GM23338 (cell line): ENCODE data around the gene EGFR. TPM values are rescaled to one million over a fixed set of nuclear protein-coding genes. Genes with fewer than 3 reads are reported as not detected.

Source experiments
- ATAC-seq: fragments of 200-7000 bp; cut with Tn5 transposase; 3 replicates; pipeline ENCODE4 v1.9.1; 2020
- DNase-seq: peaks from one replicate; pipeline ENCODE4 v3.0.0-alpha.2; 2015; ENCODE audit warnings: low spot score
- H2AFZ ChIP-seq: fragments of 200-600 bp; sonication (generic); 2 replicates; pipeline ENCODE4 v1.8.0; 2016; ENCODE audit warnings: antibody characterized with exemption, mild to moderate bottlenecking, moderate library complexity
- H3F3A ChIP-seq: fragments of 200-600 bp; sonication (generic); replicated peaks from 2 replicates; pipeline ENCODE4 v1.8.0; 2017; ENCODE audit warnings: antibody characterized with exemption, mixed run types, low read depth
- H3K27ac ChIP-seq: fragments of 200-600 bp; sonication (generic); 2 replicates; pipeline ENCODE4 v1.6.1; 2016; ENCODE audit warnings: low read depth
- H3K27me3 ChIP-seq: fragments of 200-600 bp; sonication (generic); 2 replicates; pipeline ENCODE4 v1.8.0; 2016; ENCODE audit warnings: mild to moderate bottlenecking, mixed run types, moderate library complexity; ENCODE audit not compliant: insufficient read depth
- H3K36me3 ChIP-seq: fragments of 200-600 bp; sonication (generic); 2 replicates; pipeline ENCODE4 v1.8.0; 2016; ENCODE audit warnings: mild to moderate bottlenecking; ENCODE audit not compliant: insufficient read depth
- H3K4me1 ChIP-seq: fragments of 200-600 bp; sonication (generic); 2 replicates; pipeline ENCODE4 v1.8.0; 2016; ENCODE audit warnings: mild to moderate bottlenecking, moderate library complexity; ENCODE audit not compliant: insufficient read depth
- H3K4me2 ChIP-seq: fragments of 200-600 bp; sonication (generic); 2 replicates; pipeline ENCODE4 v1.7.1; 2017; ENCODE audit warnings: mixed run types
- H3K4me3 ChIP-seq: fragments of 200-600 bp; sonication (generic); 2 replicates; pipeline ENCODE4 v1.6.1; 2016; ENCODE audit warnings: mixed run types
- H3K79me2 ChIP-seq: fragments of 200-600 bp; sonication (generic); replicated peaks from 2 replicates; pipeline ENCODE4 v1.8.0; 2017; ENCODE audit warnings: mild to moderate bottlenecking; ENCODE audit not compliant: insufficient read depth
- H3K9me2 ChIP-seq: fragments of 200-600 bp; sonication (generic); 2 replicates; pipeline ENCODE4 v1.8.0; 2017; ENCODE audit not compliant: insufficient read depth
- H4K20me1 ChIP-seq: fragments of 200-600 bp; sonication (generic); replicated peaks from 2 replicates; pipeline ENCODE4 v1.8.0; 2017; ENCODE audit warnings: mild to moderate bottlenecking; ENCODE audit not compliant: insufficient read depth
- H3K27ac Mint-ChIP-seq: 2 replicates; pipeline ENCODE4 v1.8.0; 2020; ENCODE audit warnings: inconsistent platforms, mild to moderate bottlenecking, moderate library complexity, mixed read lengths
- H3K27me3 Mint-ChIP-seq: 3 replicates; pipeline ENCODE4 v1.8.0; 2022; ENCODE audit warnings: low read depth, mild to moderate bottlenecking, moderate library complexity, mixed read lengths, inconsistent platforms; ENCODE audit not compliant: insufficient read depth, poor library complexity
- H3K36me3 Mint-ChIP-seq: 3 replicates; pipeline ENCODE4 v1.8.0; 2021; ENCODE audit warnings: low read depth, mild to moderate bottlenecking, inconsistent platforms, moderate library complexity, mixed read lengths
- H3K4me1 Mint-ChIP-seq: 3 replicates; pipeline ENCODE4 v1.8.0; 2020; ENCODE audit warnings: mild to moderate bottlenecking, inconsistent platforms, mixed read lengths
- H3K4me3 Mint-ChIP-seq: 3 replicates; pipeline ENCODE4 v1.8.0; 2021; ENCODE audit warnings: moderate library complexity, mild to moderate bottlenecking, inconsistent platforms, mixed read lengths
- H3K9me3 Mint-ChIP-seq: 3 replicates; pipeline ENCODE4 v1.8.0; 2020; ENCODE audit warnings: moderate library complexity, mild to moderate bottlenecking, inconsistent platforms, mixed read lengths
- EZH2phosphoT487 ChIP-seq: fragments of 200-600 bp; sonication (generic); IDR thresholded peaks from one replicate; pipeline ENCODE4 v1.8.1; 2018; ENCODE audit warnings: antibody characterized with exemption; ENCODE audit not compliant: unreplicated experiment
- NANOG ChIP-seq: IDR thresholded peaks from 2 replicates; pipeline ENCODE4 v1.6.1; 2016; ENCODE audit warnings: antibody characterized with exemption, borderline replicate concordance
- POLR2AphosphoS5 ChIP-seq: IDR thresholded peaks from 2 replicates; pipeline ENCODE4 v1.6.1; 2016; ENCODE audit warnings: antibody characterized with exemption, low read depth
- STAT1 ChIP-seq: IDR thresholded peaks from one replicate; pipeline ENCODE4 v1.6.1; 2016; ENCODE audit warnings: antibody characterized with exemption; ENCODE audit not compliant: unreplicated experiment
- ZNF114 ChIP-seq: fragments of 250-450 bp; sonication (Bioruptor Pico); IDR thresholded peaks from 2 replicates; pipeline ENCODE4 v1.5.0; 2020; ENCODE audit warnings: mild to moderate bottlenecking, moderate library complexity
- ZNF331 ChIP-seq: fragments of 250-450 bp; sonication (Bioruptor Pico); IDR thresholded peaks from 2 replicates; pipeline ENCODE4 v1.5.0; 2020; ENCODE audit warnings: low read depth, mild to moderate bottlenecking, moderate library complexity
- polyA plus RNA-seq: library from polyadenylated mRNA; unstranded; fragments of >200 nt; fragmentation: Nextera tagmentation; extraction: Ambion mirVana; gene quantifications from 2 replicates; pipeline ENCODE4 v1.2.1, GENCODE V29; 2016
- total RNA-seq: library from RNA; depleted of rRNA; stranded (reverse); fragments of >200 nt; shearing (Covaris generic); gene quantifications from 2 replicates; pipeline ENCODE4 v1.2.3, GENCODE V29; 2014
- TF ChIP-seq, protein P1 (sequence below), 2 experiments: fragments of 200-600 bp in 1 of 2; sonication (generic) in 1 of 2; conservative IDR thresholded peaks; 2 replicates each; pipeline versions ENCODE4 v1.5.1 to v1.6.1; 2016 to 2017; ENCODE audit warnings: antibody characterized with exemption in 2 of 2, low read depth in 2 of 2, mild to moderate bottlenecking in 2 of 2, moderate library complexity in 1 of 2
- TF ChIP-seq, protein P2 (sequence below): IDR thresholded peaks from 2 replicates; pipeline ENCODE4 v1.6.1; 2016; ENCODE audit warnings: antibody characterized with exemption

The EGFR gene
- total and polyA plus RNA-seq, 2 experiments from 2014 or later: 1.5 to 4.5 TPM

DNA sequence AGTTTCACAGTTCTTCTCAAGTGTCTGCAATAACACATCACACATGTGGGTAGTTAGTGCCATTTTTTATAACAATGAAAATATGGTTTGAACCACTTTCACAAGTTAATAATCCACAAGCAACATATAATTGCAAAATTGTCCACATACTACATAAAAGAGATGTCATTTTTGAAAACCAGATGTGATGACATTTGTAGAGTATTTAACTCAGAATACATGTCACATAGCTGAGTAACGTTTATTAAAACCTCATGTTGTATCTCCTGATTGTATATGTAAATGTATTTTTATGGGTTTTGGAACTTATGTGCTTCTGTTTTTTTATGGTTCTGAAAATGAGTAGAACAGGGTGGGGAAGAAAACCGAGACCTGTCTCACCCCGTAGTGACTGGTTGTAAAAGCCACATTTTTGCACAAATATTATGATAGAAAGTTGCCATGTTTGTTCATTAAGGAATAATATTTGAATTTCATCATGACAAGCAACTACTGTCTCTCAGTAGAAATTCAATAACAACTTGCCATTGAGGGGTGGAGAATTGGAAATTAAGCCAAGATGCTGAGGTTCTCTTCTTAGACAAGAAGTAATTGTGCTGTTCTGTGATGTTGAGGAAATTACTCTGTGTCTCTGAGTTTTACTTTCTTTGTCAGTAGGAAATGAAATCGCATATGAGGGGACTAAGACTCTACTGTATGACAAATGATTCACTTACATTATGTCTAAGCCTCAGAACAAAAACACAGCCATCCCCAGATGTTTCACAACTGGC is 29.2 kb upstream of the EGFR start:
- ATAC-seq: no peak
- H3K36me3 ChIP-seq: no peaks in the 10 kb centered on the region
- no peaks in the 10 kb centered on the region for H3K36me3 Mint-ChIP-seq

DNA sequence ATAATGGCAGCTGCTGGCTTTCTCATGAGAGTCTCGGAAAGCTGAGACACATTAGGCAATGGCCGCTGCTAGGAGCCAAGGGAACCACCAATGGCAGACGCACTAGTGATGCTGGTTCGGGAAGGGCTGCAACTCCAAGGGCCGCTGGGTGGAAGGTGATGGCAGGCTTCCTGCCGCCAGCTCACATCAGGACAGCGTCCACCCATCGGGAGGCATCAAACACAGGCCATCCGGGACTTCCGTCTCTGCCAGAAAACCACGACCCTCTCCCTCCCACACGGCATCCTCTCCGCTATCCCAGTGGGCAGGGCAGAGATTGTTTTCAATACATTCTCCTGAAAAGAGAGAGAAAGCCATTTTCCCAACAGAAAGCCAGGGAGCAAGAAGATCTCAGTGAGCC is 27.5 kb upstream of the EGFR start:
- peaks cover 14% of the 10 kb centered on the region; the same call in 1 of the 2 replicates for H3K9me2 ChIP-seq
- Mint-ChIP-seq H3K9me3 (no peaks in the 10 kb centered on the region), H3K27ac (no peak overlapping the region), H3K36me3 (no peaks in the 10 kb centered on the region), H3K4me3 (no peak overlapping the region), H3K4me1 (peaks cover 4% of the 10 kb centered on the region; the same call in 2 of the 3 replicates), H3K27me3 (no peaks in the 10 kb centered on the region)
- no peaks in the 10 kb centered on the region for H4K20me1 ChIP-seq
- no peaks in the 10 kb centered on the region for H3K79me2 ChIP-seq
- no peak for TF ChIP-seq POLR2AphosphoS5
- TF ChIP-seq NANOG: no peak
- no peaks in the 10 kb centered on the region for H3K27me3 ChIP-seq
- peak overlapping the region; percentile 88 for H2AFZ ChIP-seq
- DNase-seq (no peak), ATAC-seq (no peak)
- no peak overlapping the region for H3K4me3 ChIP-seq
- H3K4me2 ChIP-seq: no peak overlapping the region
- H3K36me3 ChIP-seq: no peaks in the 10 kb centered on the region
- H3K4me1 ChIP-seq: peaks cover 6% of the 10 kb centered on the region
- H3F3A ChIP-seq: no peaks in the 10 kb centered on the region
- no peak overlapping the region for H3K27ac ChIP-seq

More for the DNA sequence above, 29.2 kb upstream of the EGFR start:
- Mint-ChIP-seq H3K4me3 (no peak overlapping the region), H3K27me3 (no peaks in the 10 kb centered on the region), H3K4me1 (peaks cover 4% of the 10 kb centered on the region; the same call in 2 of the 3 replicates), H3K27ac (no peak overlapping the region), H3K9me3 (no peaks in the 10 kb centered on the region)
- Histone ChIP-seq H3F3A (no peaks in the 10 kb centered on the region), H3K4me1 (peaks cover 6% of the 10 kb centered on the region), H4K20me1 (no peaks in the 10 kb centered on the region), H3K4me2 (no peak overlapping the region), H3K27ac (no peak overlapping the region), H2AFZ (no peak overlapping the region), H3K4me3 (no peak overlapping the region), H3K79me2 (no peaks in the 10 kb centered on the region), H3K27me3 (no peaks in the 10 kb centered on the region), H3K9me2 (peaks cover 11% of the 10 kb centered on the region; the same call in 1 of the 2 replicates)
- DNase-seq: no peak
- TF ChIP-seq EZH2phosphoT487 (no peak), ZNF331 (CRISPR knock-in tag) (no peak), ZNF114 (CRISPR knock-in tag) (no peak)
- TF ChIP-seq, protein P1, sequence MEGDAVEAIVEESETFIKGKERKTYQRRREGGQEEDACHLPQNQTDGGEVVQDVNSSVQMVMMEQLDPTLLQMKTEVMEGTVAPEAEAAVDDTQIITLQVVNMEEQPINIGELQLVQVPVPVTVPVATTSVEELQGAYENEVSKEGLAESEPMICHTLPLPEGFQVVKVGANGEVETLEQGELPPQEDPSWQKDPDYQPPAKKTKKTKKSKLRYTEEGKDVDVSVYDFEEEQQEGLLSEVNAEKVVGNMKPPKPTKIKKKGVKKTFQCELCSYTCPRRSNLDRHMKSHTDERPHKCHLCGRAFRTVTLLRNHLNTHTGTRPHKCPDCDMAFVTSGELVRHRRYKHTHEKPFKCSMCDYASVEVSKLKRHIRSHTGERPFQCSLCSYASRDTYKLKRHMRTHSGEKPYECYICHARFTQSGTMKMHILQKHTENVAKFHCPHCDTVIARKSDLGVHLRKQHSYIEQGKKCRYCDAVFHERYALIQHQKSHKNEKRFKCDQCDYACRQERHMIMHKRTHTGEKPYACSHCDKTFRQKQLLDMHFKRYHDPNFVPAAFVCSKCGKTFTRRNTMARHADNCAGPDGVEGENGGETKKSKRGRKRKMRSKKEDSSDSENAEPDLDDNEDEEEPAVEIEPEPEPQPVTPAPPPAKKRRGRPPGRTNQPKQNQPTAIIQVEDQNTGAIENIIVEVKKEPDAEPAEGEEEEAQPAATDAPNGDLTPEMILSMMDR (conservative IDR thresholded peaks at IDR 0.05; ENCODE audit: low read depth in 2 of 2): no peak

DNA sequence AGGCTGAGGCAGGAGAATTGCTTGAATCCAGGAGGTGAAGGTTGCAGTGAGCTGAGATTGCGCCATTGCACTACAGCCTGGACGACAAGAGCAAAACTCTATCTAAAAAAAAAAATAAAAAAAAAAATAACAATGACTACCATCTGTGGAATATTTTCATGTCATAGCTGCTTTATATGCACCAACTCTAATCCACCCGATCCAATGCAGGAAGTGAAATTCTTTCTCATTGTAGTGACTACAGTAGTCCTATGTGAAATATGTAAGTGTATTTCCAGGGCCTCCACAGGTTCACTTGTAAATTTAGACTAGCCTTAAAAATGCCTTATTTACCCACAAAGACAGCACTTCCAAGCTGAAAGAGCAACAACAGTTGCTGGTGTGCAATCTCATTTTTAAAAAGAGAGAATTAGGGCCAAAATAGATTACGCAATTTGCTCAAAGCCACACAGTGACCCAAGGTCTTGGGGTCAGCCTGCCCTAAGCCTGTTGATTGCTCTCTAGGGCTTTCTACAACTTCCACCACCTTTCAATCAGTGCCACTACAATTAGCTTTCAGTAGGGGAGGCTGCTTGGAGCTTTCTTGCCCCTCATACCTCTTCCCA is 25.8 kb upstream of the EGFR start:
- H3K79me2 ChIP-seq: no peaks in the 10 kb centered on the region
- H3K36me3 Mint-ChIP-seq: no peaks in the 10 kb centered on the region
- H3K9me2 ChIP-seq: peaks cover 14% of the 10 kb centered on the region; the same call in 1 of the 2 replicates
- no peak overlapping the region for H3K4me3 ChIP-seq
- H3K27me3 Mint-ChIP-seq: no peaks in the 10 kb centered on the region
- no peak overlapping the region for H3K27ac ChIP-seq
- peaks cover 6% of the 10 kb centered on the region for H3K4me1 ChIP-seq
- H3K4me1 Mint-ChIP-seq: peaks cover 4% of the 10 kb centered on the region; the same call in 2 of the 3 replicates
- DNase-seq (no peak), ATAC-seq (no peak)
- no peak overlapping the region for H3K4me3 Mint-ChIP-seq
- H4K20me1 ChIP-seq: no peaks in the 10 kb centered on the region
- H2AFZ ChIP-seq: peak overlapping the region; percentile 4; the same call in 1 of the 2 replicates
- no peak overlapping the region for H3K27ac Mint-ChIP-seq
- no peaks in the 10 kb centered on the region for H3F3A ChIP-seq
- H3K9me3 Mint-ChIP-seq: no peaks in the 10 kb centered on the region
- H3K27me3 ChIP-seq: no peaks in the 10 kb centered on the region
- H3K4me2 ChIP-seq: no peak overlapping the region
- no peaks in the 10 kb centered on the region for H3K36me3 ChIP-seq
- no peak for TF ChIP-seq STAT1
- TF ChIP-seq EZH2phosphoT487: no peak
- TF ChIP-seq, protein P2, sequence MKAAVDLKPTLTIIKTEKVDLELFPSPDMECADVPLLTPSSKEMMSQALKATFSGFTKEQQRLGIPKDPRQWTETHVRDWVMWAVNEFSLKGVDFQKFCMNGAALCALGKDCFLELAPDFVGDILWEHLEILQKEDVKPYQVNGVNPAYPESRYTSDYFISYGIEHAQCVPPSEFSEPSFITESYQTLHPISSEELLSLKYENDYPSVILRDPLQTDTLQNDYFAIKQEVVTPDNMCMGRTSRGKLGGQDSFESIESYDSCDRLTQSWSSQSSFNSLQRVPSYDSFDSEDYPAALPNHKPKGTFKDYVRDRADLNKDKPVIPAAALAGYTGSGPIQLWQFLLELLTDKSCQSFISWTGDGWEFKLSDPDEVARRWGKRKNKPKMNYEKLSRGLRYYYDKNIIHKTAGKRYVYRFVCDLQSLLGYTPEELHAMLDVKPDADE: no peak
- no peak for TF ChIP-seq POLR2AphosphoS5
